NB4 (cell line): ENCODE results near the gene MS4A13.

Source experiments
- MYC ChIP-seq: IDR thresholded peaks from 2 replicates; pipeline ENCODE4 v1.6.1; 2011; ENCODE audit warnings: low read depth, low read length
- POLR2A ChIP-seq: IDR thresholded peaks from 2 replicates; pipeline ENCODE4 v1.6.1; 2011; ENCODE audit warnings: mild to moderate bottlenecking; ENCODE audit not compliant: insufficient read length; ENCODE audit errors: extremely low read depth
- TF ChIP-seq, protein P1 (sequence below): IDR thresholded peaks from one replicate; pipeline ENCODE4 v1.5.1; 2012; ENCODE audit warnings: low read depth, low read length
- TF ChIP-seq, protein P2 (sequence below): IDR thresholded peaks from 2 replicates; pipeline ENCODE4 v1.6.1; 2011; ENCODE audit warnings: low read depth, low read length

DNA sequence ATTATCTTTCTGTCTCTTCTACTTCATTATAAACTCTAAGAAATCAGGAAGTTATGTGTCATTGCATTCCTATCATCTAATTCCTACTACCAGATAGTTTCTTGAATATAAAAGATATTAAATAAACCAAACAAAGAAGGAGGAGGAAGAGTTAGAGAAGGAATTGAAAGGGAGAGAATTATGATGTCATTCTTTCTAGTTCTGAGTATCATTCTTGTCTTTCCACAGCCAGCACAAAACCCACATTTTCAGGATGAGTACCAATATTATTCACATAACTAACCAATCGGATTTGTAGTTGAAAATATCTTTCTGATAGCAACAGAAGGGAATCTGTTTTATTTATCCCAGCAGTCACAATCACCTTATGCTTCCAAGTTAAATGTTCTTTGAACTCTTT lies 13.3 kb downstream of the MS4A13 start:
- TF ChIP-seq MYC (no peak), POLR2A (no peak)
- TF ChIP-seq, protein P1, sequence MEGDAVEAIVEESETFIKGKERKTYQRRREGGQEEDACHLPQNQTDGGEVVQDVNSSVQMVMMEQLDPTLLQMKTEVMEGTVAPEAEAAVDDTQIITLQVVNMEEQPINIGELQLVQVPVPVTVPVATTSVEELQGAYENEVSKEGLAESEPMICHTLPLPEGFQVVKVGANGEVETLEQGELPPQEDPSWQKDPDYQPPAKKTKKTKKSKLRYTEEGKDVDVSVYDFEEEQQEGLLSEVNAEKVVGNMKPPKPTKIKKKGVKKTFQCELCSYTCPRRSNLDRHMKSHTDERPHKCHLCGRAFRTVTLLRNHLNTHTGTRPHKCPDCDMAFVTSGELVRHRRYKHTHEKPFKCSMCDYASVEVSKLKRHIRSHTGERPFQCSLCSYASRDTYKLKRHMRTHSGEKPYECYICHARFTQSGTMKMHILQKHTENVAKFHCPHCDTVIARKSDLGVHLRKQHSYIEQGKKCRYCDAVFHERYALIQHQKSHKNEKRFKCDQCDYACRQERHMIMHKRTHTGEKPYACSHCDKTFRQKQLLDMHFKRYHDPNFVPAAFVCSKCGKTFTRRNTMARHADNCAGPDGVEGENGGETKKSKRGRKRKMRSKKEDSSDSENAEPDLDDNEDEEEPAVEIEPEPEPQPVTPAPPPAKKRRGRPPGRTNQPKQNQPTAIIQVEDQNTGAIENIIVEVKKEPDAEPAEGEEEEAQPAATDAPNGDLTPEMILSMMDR, result no peak
- TF ChIP-seq, protein P2, sequence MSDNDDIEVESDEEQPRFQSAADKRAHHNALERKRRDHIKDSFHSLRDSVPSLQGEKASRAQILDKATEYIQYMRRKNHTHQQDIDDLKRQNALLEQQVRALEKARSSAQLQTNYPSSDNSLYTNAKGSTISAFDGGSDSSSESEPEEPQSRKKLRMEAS, result no peak
